ENCODE data around the gene GPC2. TPM values are rescaled to one million over a fixed set of nuclear protein-coding genes. Genes with fewer than 3 reads are reported as not detected.

Gene GPC2
- total and polyA plus RNA-seq, 2 donors (not counting 3 experiments of a cell fraction or from before 2014, with no cell fraction given), result 9.2 to 17.5 TPM

DNA sequence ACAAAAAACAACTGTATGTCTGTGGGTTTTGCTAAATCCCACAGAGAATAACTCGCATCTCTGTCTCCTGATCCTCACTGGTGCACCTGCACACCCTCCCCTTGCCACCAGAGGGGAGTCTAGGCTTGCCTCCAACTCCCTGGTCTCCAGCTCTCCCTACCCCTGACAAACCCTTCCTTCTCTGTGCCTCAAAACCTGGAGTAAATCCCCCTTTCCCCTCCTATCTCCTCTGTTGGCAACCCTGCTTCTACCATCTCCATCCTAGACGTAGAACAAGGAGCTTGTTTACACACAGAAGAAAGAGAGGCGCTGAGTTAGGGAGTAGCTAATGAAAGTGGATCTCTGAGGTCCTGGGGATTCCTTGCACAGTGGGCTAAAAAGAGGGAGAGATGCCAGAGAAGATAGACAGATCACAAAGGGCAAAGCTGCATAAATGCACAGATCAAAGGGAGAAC lies 44.5 kb downstream of the GPC2 start:
- ChIA-PET CTCF (interaction anchor here (0.6 to 5.9 kb wide), 28 partner anchors 8 to 275 kb away, joined by 3 to 79 read pairs (median 4); partner anchors contain the start of genes AP4M1, GAL3ST4, LAMTOR4 and MCM7), POLR2A (no interaction called here)
- H3K9me1 ChIP-seq (replicated peaks; ENCODE audit: control insufficient read depth, extremely low read depth, insufficient read depth, low read length), result no peaks in the 10 kb centered on the region
- H3K4me3 ChIP-seq (replicated peaks in 1 of 3; ENCODE audit: insufficient read depth in 1 of 3, low read depth in 1 of 3, low read length in 3 of 3), result no peak overlapping the region
- no peak overlapping the region for H3K9ac ChIP-seq (replicated peaks; ENCODE audit: extremely low read depth, insufficient read depth, low read length)
- H3K27me3 ChIP-seq (ENCODE audit: control insufficient read depth in 2 of 2, insufficient read depth in 2 of 2, low read length in 2 of 2), result no peaks in the 10 kb centered on the region
- DNase-seq (ENCODE audit: low read depth, low spot score) (peak; percentile 55), FAIRE-seq (peak; percentile 83)
- H3K27ac ChIP-seq (ENCODE audit: insufficient read depth, low read depth, low read length), result no peak overlapping the region
- peaks cover 5% of the 10 kb centered on the region for H3K4me1 ChIP-seq (ENCODE audit: control insufficient read depth, extremely low read depth, insufficient read depth, low read length)
- H3K9me3 ChIP-seq (replicated peaks; ENCODE audit: control insufficient read depth, insufficient read depth, low read length), result no peaks in the 10 kb centered on the region
- H2AFZ ChIP-seq (ENCODE audit: low read depth, low read length), result no peak overlapping the region
- H3K36me3 ChIP-seq (ENCODE audit: control insufficient read depth in 2 of 2, extremely low read depth in 1 of 2, insufficient read depth in 2 of 2, low read length in 2 of 2), result no peaks in the 10 kb centered on the region
- dilution Hi-C loops (cut with MboI; ENCODE audit: extremely low pct_ligation_motif_present, low sequenced_read_pairs), result no loop called here
- H3K79me2 ChIP-seq (ENCODE audit: control insufficient read depth, insufficient read depth, low read length), result no peaks in the 10 kb centered on the region
- intact Hi-C loops (cut with micrococcal nuclease), result no loop called here
- H3K4me2 ChIP-seq (ENCODE audit: insufficient read depth, low read length), result no peak overlapping the region
- TF ChIP-seq FOS (IDR thresholded peaks at IDR 0.05; ENCODE audit: borderline replicate concordance, insufficient read depth, low read length), result no peak
- TF ChIP-seq, protein P1, sequence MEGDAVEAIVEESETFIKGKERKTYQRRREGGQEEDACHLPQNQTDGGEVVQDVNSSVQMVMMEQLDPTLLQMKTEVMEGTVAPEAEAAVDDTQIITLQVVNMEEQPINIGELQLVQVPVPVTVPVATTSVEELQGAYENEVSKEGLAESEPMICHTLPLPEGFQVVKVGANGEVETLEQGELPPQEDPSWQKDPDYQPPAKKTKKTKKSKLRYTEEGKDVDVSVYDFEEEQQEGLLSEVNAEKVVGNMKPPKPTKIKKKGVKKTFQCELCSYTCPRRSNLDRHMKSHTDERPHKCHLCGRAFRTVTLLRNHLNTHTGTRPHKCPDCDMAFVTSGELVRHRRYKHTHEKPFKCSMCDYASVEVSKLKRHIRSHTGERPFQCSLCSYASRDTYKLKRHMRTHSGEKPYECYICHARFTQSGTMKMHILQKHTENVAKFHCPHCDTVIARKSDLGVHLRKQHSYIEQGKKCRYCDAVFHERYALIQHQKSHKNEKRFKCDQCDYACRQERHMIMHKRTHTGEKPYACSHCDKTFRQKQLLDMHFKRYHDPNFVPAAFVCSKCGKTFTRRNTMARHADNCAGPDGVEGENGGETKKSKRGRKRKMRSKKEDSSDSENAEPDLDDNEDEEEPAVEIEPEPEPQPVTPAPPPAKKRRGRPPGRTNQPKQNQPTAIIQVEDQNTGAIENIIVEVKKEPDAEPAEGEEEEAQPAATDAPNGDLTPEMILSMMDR (IDR thresholded peaks at IDR 0.05; ENCODE audit: extremely low read depth in 1 of 2, insufficient read depth in 1 of 2, low read depth in 1 of 2, low read length in 2 of 2), result peak; percentile 79 to 92
- no peaks in the 10 kb centered on the region for H4K20me1 ChIP-seq (replicated peaks; ENCODE audit: control insufficient read depth, extremely low read depth, insufficient read depth, low read length)
- no TSS peak for BruUV-seq (replicated peaks)

DNA sequence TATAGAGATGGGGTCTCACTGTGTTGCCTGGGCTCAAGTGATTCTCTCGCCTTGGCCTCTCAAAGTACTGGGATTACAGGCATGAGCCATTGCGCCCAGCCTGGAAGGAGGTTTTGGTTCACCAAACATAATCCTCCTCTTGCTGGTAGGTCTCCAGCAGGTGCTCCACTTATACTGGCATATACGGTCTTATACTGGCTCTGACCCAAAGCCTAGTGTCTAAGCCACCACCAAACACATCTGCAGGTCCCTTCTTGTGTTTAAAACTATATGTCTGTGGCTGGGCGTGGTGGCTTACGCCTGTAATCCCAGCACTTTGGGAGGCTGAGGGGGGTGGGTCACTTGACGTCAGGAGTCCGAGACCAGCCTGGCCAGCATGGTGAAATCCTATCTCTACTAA lies 45.1 kb downstream of the GPC2 start:
- BruUV-seq (replicated peaks), result no TSS peak
- dilution Hi-C loops (cut with MboI; ENCODE audit: extremely low pct_ligation_motif_present, low sequenced_read_pairs), result no loop called here
- FAIRE-seq, result no peak

More for the DNA sequence above, 45.1 kb downstream of the GPC2 start:
- no peaks in the 10 kb centered on the region for H3K79me2 ChIP-seq (ENCODE audit: control insufficient read depth, insufficient read depth, low read length)
- no peaks in the 10 kb centered on the region for H3K27me3 ChIP-seq (ENCODE audit: control insufficient read depth in 2 of 2, insufficient read depth in 2 of 2, low read length in 2 of 2)
- no peak overlapping the region for H2AFZ ChIP-seq (ENCODE audit: low read depth, low read length)
- H3K36me3 ChIP-seq (ENCODE audit: control insufficient read depth in 2 of 2, extremely low read depth in 1 of 2, insufficient read depth in 2 of 2, low read length in 2 of 2), result no peaks in the 10 kb centered on the region
- no peak overlapping the region for H3K4me3 ChIP-seq (replicated peaks in 1 of 3; ENCODE audit: insufficient read depth in 1 of 3, low read depth in 1 of 3, low read length in 3 of 3)
- no peak for DNase-seq (ENCODE audit: low read depth, low spot score)
- no peak overlapping the region for H3K27ac ChIP-seq (ENCODE audit: insufficient read depth, low read depth, low read length)
- intact Hi-C loops (cut with micrococcal nuclease), result no loop called here
- no peaks in the 10 kb centered on the region for H4K20me1 ChIP-seq (replicated peaks; ENCODE audit: control insufficient read depth, extremely low read depth, insufficient read depth, low read length)
- no peak overlapping the region for H3K4me2 ChIP-seq (ENCODE audit: insufficient read depth, low read length)
- no peak overlapping the region for H3K9ac ChIP-seq (replicated peaks; ENCODE audit: extremely low read depth, insufficient read depth, low read length)
- TF ChIP-seq, protein P2, sequence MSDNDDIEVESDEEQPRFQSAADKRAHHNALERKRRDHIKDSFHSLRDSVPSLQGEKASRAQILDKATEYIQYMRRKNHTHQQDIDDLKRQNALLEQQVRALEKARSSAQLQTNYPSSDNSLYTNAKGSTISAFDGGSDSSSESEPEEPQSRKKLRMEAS (IDR thresholded peaks at IDR 0.05; ENCODE audit: insufficient read depth, insufficient read length), result no peak
- no peak for TF ChIP-seq JUN (IDR thresholded peaks at IDR 0.05; ENCODE audit: borderline replicate concordance, insufficient read depth, insufficient read length, low read depth)
- TF ChIP-seq, protein P1 (IDR thresholded peaks at IDR 0.05; ENCODE audit: extremely low read depth in 1 of 2, insufficient read depth in 1 of 2, low read depth in 1 of 2, low read length in 2 of 2), result no peak
- no peak for TF ChIP-seq POLR2AphosphoS5 (IDR thresholded peaks at IDR 0.05; ENCODE audit: insufficient read depth, low read depth, low read length)
- TF ChIP-seq MYC (IDR thresholded peaks at IDR 0.05; ENCODE audit: low read depth, low read length), result no peak
- TF ChIP-seq GATA2 (IDR thresholded peaks at IDR 0.05; ENCODE audit: insufficient read depth, insufficient read length, low read depth, low read length), result no peak
- no peak for TF ChIP-seq EZH2 (IDR thresholded peaks at IDR 0.05; ENCODE audit: borderline replicate concordance, low read depth, low read length, severe bottlenecking)
- TF ChIP-seq POLR2A (IDR thresholded peaks at IDR 0.05; ENCODE audit: low read depth, low read length), result no peak
- no peak for TF ChIP-seq FOS (IDR thresholded peaks at IDR 0.05; ENCODE audit: borderline replicate concordance, insufficient read depth, low read length)
- CTCF ChIA-PET, result interaction anchor here (0.8 to 5.9 kb wide), 24 partner anchors 9 to 275 kb away, joined by 3 to 79 read pairs (median 5); partner anchors contain the start of genes AP4M1, GAL3ST4, LAMTOR4 and MCM7
- peaks cover 6% of the 10 kb centered on the region for H3K4me1 ChIP-seq (ENCODE audit: control insufficient read depth, extremely low read depth, insufficient read depth, low read length)
- H3K9me3 ChIP-seq (replicated peaks; ENCODE audit: control insufficient read depth, insufficient read depth, low read length), result no peaks in the 10 kb centered on the region
- no peaks in the 10 kb centered on the region for H3K9me1 ChIP-seq (replicated peaks; ENCODE audit: control insufficient read depth, extremely low read depth, insufficient read depth, low read length)
- POLR2A ChIA-PET, result no interaction called here
